Measurements from ENCODE around the gene INPP4B.

The INPP4B gene

GRCh38 chr4:142844782-142845181 is 1.3 kb downstream of the INPP4B start:
- Histone ChIP-seq H2AK5ac (ENCODE audit: low read length, severe bottlenecking) (no peak overlapping the region), H3K4ac (ENCODE audit: low read depth in 1 of 2, low read length in 2 of 2) (no peak overlapping the region), H3K9me3 (ENCODE audit: control insufficient read depth, low read length) (no peaks in the 10 kb centered on the region), H3K79me1 (replicated peaks; ENCODE audit: low read length, poor library complexity, severe bottlenecking) (no peaks in the 10 kb centered on the region), H3K4me1 (ENCODE audit: control insufficient read depth, insufficient read depth, low read depth, low read length) (peaks cover 12% of the 10 kb centered on the region), H2BK120ac (ENCODE audit: low read depth, low read length) (no peak overlapping the region), H3K14ac (ENCODE audit: low read length in 2 of 2) (no peak overlapping the region), H3K4me2 (ENCODE audit: low read length, poor library complexity, severe bottlenecking) (no peak overlapping the region), H2BK15ac (ENCODE audit: low read depth, poor library complexity, severe bottlenecking) (no peak overlapping the region), H3K27ac (ENCODE audit: low read length, poor library complexity, severe bottlenecking) (no peak overlapping the region), H2BK5ac (ENCODE audit: low read depth, low read length, poor library complexity, severe bottlenecking) (no peak overlapping the region), H3K23ac (ENCODE audit: low read length in 2 of 2) (no peak overlapping the region), H4K8ac (ENCODE audit: low read length) (no peak overlapping the region), H3K27me3 (ENCODE audit: control insufficient read depth in 1 of 2, insufficient read depth in 1 of 2, low read length in 2 of 2) (peaks cover 13 to 36% of the 10 kb centered on the region in 2 experiments), H2AFZ (ENCODE audit: low read depth, low read length) (no peak overlapping the region), H3K4me3 (ENCODE audit: insufficient read depth in 1 of 2, low read depth in 1 of 2, low read length in 2 of 2) (no peak overlapping the region), H2BK12ac (ENCODE audit: low read length in 2 of 2) (no peak overlapping the region), H4K91ac (ENCODE audit: low read length) (no peak overlapping the region), H3K36me3 (ENCODE audit: control insufficient read depth in 1 of 2, insufficient read depth in 2 of 2, low read depth in 1 of 2, low read length in 2 of 2) (no peaks in the 10 kb centered on the region), H3K9ac (ENCODE audit: low read length) (no peak overlapping the region), H3K18ac (ENCODE audit: low read depth in 1 of 2, low read length in 2 of 2) (no peak overlapping the region)
- no CpG with 5 or more reads among the region's 1 CpG for WGBS
- DNase-seq = no peak

GRCh38 chr4:142840516-142841123 is 5.5 kb downstream of the INPP4B start:
- H2AFZ ChIP-seq (ENCODE audit: low read depth, low read length) = no peak overlapping the region
- WGBS = no CpG with 5 or more reads among the region's 1 CpG
- no peak overlapping the region for H3K18ac ChIP-seq (ENCODE audit: low read depth in 1 of 2, low read length in 2 of 2)

GRCh38 chr4:142838778-142839177 is 7.3 kb downstream of the INPP4B start:
- Histone ChIP-seq H2BK120ac (ENCODE audit: low read depth, low read length) (no peak overlapping the region), H3K4me2 (ENCODE audit: low read length, poor library complexity, severe bottlenecking) (no peak overlapping the region), H2BK15ac (ENCODE audit: low read depth, poor library complexity, severe bottlenecking) (no peak overlapping the region), H2BK12ac (ENCODE audit: low read length in 2 of 2) (no peak overlapping the region), H2BK5ac (ENCODE audit: low read depth, low read length, poor library complexity, severe bottlenecking) (no peak overlapping the region), H2AFZ (ENCODE audit: low read depth, low read length) (no peak overlapping the region), H3K27me3 (ENCODE audit: control insufficient read depth in 1 of 2, insufficient read depth in 1 of 2, low read length in 2 of 2) (peaks cover 0 to 2% of the 10 kb centered on the region in 2 experiments), H3K23ac (ENCODE audit: low read length in 2 of 2) (no peak overlapping the region), H3K27ac (ENCODE audit: low read length, poor library complexity, severe bottlenecking) (no peak overlapping the region), H3K9me3 (ENCODE audit: control insufficient read depth, low read length) (no peaks in the 10 kb centered on the region), H3K14ac (ENCODE audit: low read length in 2 of 2) (no peak overlapping the region), H3K4me1 (ENCODE audit: control insufficient read depth, insufficient read depth, low read depth, low read length) (no peaks in the 10 kb centered on the region), H3K4ac (ENCODE audit: low read depth in 1 of 2, low read length in 2 of 2) (no peak overlapping the region), H3K36me3 (ENCODE audit: control insufficient read depth in 1 of 2, insufficient read depth in 2 of 2, low read depth in 1 of 2, low read length in 2 of 2) (no peaks in the 10 kb centered on the region), H3K9ac (ENCODE audit: low read length) (no peak overlapping the region), H3K79me1 (replicated peaks; ENCODE audit: low read length, poor library complexity, severe bottlenecking) (no peaks in the 10 kb centered on the region), H4K8ac (ENCODE audit: low read length) (no peak overlapping the region), H4K91ac (ENCODE audit: low read length) (no peak overlapping the region), H3K4me3 (ENCODE audit: insufficient read depth in 1 of 2, low read depth in 1 of 2, low read length in 2 of 2) (no peak overlapping the region), H3K18ac (ENCODE audit: low read depth in 1 of 2, low read length in 2 of 2) (no peak overlapping the region), H2AK5ac (ENCODE audit: low read length, severe bottlenecking) (no peak overlapping the region)
- WGBS = 50% methylated on average over 1 of the region's 1 CpG
- DNase-seq = no peak

More at GRCh38 chr4:142840516-142841123, 5.5 kb downstream of the INPP4B start:
- Histone ChIP-seq H4K8ac (ENCODE audit: low read length) (no peak overlapping the region), H3K23ac (ENCODE audit: low read length in 2 of 2) (no peak overlapping the region), H3K4ac (ENCODE audit: low read depth in 1 of 2, low read length in 2 of 2) (no peak overlapping the region), H3K4me3 (ENCODE audit: insufficient read depth in 1 of 2, low read depth in 1 of 2, low read length in 2 of 2) (no peak overlapping the region), H3K4me2 (ENCODE audit: low read length, poor library complexity, severe bottlenecking) (no peak overlapping the region), H3K9ac (ENCODE audit: low read length) (no peak overlapping the region), H3K9me3 (ENCODE audit: control insufficient read depth, low read length) (no peaks in the 10 kb centered on the region), H2BK5ac (ENCODE audit: low read depth, low read length, poor library complexity, severe bottlenecking) (no peak overlapping the region), H2BK12ac (ENCODE audit: low read length in 2 of 2) (no peak overlapping the region), H2BK120ac (ENCODE audit: low read depth, low read length) (no peak overlapping the region), H4K91ac (ENCODE audit: low read length) (no peak overlapping the region), H3K36me3 (ENCODE audit: control insufficient read depth in 1 of 2, insufficient read depth in 2 of 2, low read depth in 1 of 2, low read length in 2 of 2) (no peaks in the 10 kb centered on the region), H2BK15ac (ENCODE audit: low read depth, poor library complexity, severe bottlenecking) (no peak overlapping the region), H3K14ac (ENCODE audit: low read length in 2 of 2) (no peak overlapping the region), H2AK5ac (ENCODE audit: low read length, severe bottlenecking) (no peak overlapping the region), H3K4me1 (ENCODE audit: control insufficient read depth, insufficient read depth, low read depth, low read length) (peaks cover 3% of the 10 kb centered on the region), H3K27ac (ENCODE audit: low read length, poor library complexity, severe bottlenecking) (no peak overlapping the region), H3K79me1 (replicated peaks; ENCODE audit: low read length, poor library complexity, severe bottlenecking) (no peaks in the 10 kb centered on the region), H3K27me3 (ENCODE audit: control insufficient read depth in 1 of 2, insufficient read depth in 1 of 2, low read length in 2 of 2) (peaks cover 4 to 12% of the 10 kb centered on the region in 2 experiments)
- DNase-seq = peak; percentile 37

- Histone ChIP-seq H2BK5ac (ENCODE audit: low read depth, low read length, poor library complexity, severe bottlenecking) (no peak overlapping the region), H3K79me1 (replicated peaks; ENCODE audit: low read length, poor library complexity, severe bottlenecking) (no peaks in the 10 kb centered on the region), H3K9ac (ENCODE audit: low read length) (no peak overlapping the region), H2AFZ (ENCODE audit: low read depth, low read length) (no peak overlapping the region), H3K23ac (ENCODE audit: low read length in 2 of 2) (no peak overlapping the region), H3K4me2 (ENCODE audit: low read length, poor library complexity, severe bottlenecking) (no peak overlapping the region), H2BK15ac (ENCODE audit: low read depth, poor library complexity, severe bottlenecking) (no peak overlapping the region), H3K36me3 (ENCODE audit: control insufficient read depth in 1 of 2, insufficient read depth in 2 of 2, low read depth in 1 of 2, low read length in 2 of 2) (no peaks in the 10 kb centered on the region), H3K27ac (ENCODE audit: low read length, poor library complexity, severe bottlenecking) (no peak overlapping the region), H3K27me3 (ENCODE audit: control insufficient read depth in 1 of 2, insufficient read depth in 1 of 2, low read length in 2 of 2) (no peaks in the 10 kb centered on the region), H3K4me1 (ENCODE audit: control insufficient read depth, insufficient read depth, low read depth, low read length) (no peaks in the 10 kb centered on the region), H3K18ac (ENCODE audit: low read depth in 1 of 2, low read length in 2 of 2) (no peak overlapping the region), H2AK5ac (ENCODE audit: low read length, severe bottlenecking) (no peak overlapping the region), H3K4ac (ENCODE audit: low read depth in 1 of 2, low read length in 2 of 2) (no peak overlapping the region), H2BK120ac (ENCODE audit: low read depth, low read length) (no peak overlapping the region), H4K8ac (ENCODE audit: low read length) (no peak overlapping the region), H2BK12ac (ENCODE audit: low read length in 2 of 2) (no peak overlapping the region), H3K9me3 (ENCODE audit: control insufficient read depth, low read length) (no peaks in the 10 kb centered on the region), H4K91ac (ENCODE audit: low read length) (no peak overlapping the region), H3K14ac (ENCODE audit: low read length in 2 of 2) (no peak overlapping the region), H3K4me3 (ENCODE audit: insufficient read depth in 1 of 2, low read depth in 1 of 2, low read length in 2 of 2) (no peak overlapping the region)
- WGBS = 91% methylated on average over 5 of the region's 5 CpGs
- DNase-seq = no peak
These were observed 14.1 kb downstream of the INPP4B start for GRCh38 chr4:142832022-142832421.

All from mesenchymal stem cell (in vitro differentiated cells and primary cell).